ENCODE measurements around the gene C11orf24.

- TF ChIP-seq, protein P1, sequence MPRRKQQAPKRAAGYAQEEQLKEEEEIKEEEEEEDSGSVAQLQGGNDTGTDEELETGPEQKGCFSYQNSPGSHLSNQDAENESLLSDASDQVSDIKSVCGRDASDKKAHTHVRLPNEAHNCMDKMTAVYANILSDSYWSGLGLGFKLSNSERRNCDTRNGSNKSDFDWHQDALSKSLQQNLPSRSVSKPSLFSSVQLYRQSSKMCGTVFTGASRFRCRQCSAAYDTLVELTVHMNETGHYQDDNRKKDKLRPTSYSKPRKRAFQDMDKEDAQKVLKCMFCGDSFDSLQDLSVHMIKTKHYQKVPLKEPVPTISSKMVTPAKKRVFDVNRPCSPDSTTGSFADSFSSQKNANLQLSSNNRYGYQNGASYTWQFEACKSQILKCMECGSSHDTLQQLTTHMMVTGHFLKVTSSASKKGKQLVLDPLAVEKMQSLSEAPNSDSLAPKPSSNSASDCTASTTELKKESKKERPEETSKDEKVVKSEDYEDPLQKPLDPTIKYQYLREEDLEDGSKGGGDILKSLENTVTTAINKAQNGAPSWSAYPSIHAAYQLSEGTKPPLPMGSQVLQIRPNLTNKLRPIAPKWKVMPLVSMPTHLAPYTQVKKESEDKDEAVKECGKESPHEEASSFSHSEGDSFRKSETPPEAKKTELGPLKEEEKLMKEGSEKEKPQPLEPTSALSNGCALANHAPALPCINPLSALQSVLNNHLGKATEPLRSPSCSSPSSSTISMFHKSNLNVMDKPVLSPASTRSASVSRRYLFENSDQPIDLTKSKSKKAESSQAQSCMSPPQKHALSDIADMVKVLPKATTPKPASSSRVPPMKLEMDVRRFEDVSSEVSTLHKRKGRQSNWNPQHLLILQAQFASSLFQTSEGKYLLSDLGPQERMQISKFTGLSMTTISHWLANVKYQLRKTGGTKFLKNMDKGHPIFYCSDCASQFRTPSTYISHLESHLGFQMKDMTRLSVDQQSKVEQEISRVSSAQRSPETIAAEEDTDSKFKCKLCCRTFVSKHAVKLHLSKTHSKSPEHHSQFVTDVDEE (CRISPR knock-in tag; IDR thresholded peaks at IDR 0.05): no peak
- TF ChIP-seq CREB5 (CRISPR knock-in tag; IDR thresholded peaks at IDR 0.05; ENCODE audit: low read depth): no peak
- TF ChIP-seq TOX (CRISPR knock-in tag; IDR thresholded peaks at IDR 0.05; ENCODE audit: borderline replicate concordance): no peak
- no peak for TF ChIP-seq ZNF565 (CRISPR knock-in tag; conservative IDR thresholded peaks at IDR 0.05; ENCODE audit: low read depth)
- TF ChIP-seq CSDC2 (CRISPR knock-in tag; IDR thresholded peaks at IDR 0.05): no peak
- TF ChIP-seq PATZ1 (CRISPR knock-in tag; IDR thresholded peaks at IDR 0.05; ENCODE audit: borderline replicate concordance): no peak
- no peak for TF ChIP-seq ZFP30 (CRISPR knock-in tag; IDR thresholded peaks at IDR 0.05)
These were observed 40.5 kb upstream of the C11orf24 start, which contains the start of gene LRP5 for GRCh38 chr11:68312117-68312779.

All from SK-N-SH treated with all-trans-retinoic acid at 6 μM for 48 hours (cell line).